Measurements from ENCODE around the gene SEPTIN6. TPM values are rescaled to one million over a fixed set of nuclear protein-coding genes. Genes with fewer than 3 reads are reported as not detected.
A peak's percentile ranks its signal among the peaks of the same experiment; 100 is the strongest.

The SEPTIN6 gene
- total RNA-seq, 1 experiment from 2014 or later, result 62.9 TPM

DNA sequence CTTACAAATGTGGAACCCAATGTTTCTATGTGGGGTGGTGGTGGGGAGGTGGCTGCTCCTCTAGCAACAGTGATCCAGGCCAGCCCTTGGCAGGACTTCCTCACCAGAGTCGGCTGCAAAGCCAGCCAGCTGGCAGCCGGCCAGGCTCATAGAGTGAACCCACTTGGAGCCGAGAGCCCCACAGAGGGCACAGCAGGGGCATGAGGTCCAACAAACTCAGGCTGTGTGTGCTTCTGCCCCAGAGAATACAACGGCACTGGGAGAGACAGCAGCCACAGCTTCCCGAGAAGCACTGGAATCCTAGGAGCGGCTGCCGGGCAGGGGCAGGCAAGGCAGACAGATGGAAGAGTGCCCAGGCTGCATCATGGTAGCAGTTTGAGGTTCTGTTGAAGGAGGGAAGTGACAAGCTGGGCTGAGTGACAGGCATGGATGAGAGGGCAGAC is 42.0 kb upstream of the SEPTIN6 start (continued):
- no peak for TF ChIP-seq IRF2 (CRISPR knock-in tag; IDR thresholded peaks at IDR 0.05; ENCODE audit: borderline replicate concordance, low read depth)
- TF ChIP-seq, protein P1, sequence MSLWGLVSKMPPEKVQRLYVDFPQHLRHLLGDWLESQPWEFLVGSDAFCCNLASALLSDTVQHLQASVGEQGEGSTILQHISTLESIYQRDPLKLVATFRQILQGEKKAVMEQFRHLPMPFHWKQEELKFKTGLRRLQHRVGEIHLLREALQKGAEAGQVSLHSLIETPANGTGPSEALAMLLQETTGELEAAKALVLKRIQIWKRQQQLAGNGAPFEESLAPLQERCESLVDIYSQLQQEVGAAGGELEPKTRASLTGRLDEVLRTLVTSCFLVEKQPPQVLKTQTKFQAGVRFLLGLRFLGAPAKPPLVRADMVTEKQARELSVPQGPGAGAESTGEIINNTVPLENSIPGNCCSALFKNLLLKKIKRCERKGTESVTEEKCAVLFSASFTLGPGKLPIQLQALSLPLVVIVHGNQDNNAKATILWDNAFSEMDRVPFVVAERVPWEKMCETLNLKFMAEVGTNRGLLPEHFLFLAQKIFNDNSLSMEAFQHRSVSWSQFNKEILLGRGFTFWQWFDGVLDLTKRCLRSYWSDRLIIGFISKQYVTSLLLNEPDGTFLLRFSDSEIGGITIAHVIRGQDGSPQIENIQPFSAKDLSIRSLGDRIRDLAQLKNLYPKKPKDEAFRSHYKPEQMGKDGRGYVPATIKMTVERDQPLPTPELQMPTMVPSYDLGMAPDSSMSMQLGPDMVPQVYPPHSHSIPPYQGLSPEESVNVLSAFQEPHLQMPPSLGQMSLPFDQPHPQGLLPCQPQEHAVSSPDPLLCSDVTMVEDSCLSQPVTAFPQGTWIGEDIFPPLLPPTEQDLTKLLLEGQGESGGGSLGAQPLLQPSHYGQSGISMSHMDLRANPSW (CRISPR knock-in tag; conservative IDR thresholded peaks at IDR 0.05; ENCODE audit: low read depth), result no peak
- TF ChIP-seq, protein P2, sequence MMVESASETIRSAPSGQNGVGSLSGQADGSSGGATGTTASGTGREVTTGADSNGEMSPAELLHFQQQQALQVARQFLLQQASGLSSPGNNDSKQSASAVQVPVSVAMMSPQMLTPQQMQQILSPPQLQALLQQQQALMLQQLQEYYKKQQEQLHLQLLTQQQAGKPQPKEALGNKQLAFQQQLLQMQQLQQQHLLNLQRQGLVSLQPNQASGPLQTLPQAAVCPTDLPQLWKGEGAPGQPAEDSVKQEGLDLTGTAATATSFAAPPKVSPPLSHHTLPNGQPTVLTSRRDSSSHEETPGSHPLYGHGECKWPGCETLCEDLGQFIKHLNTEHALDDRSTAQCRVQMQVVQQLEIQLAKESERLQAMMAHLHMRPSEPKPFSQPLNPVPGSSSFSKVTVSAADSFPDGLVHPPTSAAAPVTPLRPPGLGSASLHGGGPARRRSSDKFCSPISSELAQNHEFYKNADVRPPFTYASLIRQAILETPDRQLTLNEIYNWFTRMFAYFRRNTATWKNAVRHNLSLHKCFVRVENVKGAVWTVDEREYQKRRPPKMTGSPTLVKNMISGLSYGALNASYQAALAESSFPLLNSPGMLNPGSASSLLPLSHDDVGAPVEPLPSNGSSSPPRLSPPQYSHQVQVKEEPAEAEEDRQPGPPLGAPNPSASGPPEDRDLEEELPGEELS (CRISPR knock-in tag; IDR thresholded peaks at IDR 0.05), result no peak

DNA sequence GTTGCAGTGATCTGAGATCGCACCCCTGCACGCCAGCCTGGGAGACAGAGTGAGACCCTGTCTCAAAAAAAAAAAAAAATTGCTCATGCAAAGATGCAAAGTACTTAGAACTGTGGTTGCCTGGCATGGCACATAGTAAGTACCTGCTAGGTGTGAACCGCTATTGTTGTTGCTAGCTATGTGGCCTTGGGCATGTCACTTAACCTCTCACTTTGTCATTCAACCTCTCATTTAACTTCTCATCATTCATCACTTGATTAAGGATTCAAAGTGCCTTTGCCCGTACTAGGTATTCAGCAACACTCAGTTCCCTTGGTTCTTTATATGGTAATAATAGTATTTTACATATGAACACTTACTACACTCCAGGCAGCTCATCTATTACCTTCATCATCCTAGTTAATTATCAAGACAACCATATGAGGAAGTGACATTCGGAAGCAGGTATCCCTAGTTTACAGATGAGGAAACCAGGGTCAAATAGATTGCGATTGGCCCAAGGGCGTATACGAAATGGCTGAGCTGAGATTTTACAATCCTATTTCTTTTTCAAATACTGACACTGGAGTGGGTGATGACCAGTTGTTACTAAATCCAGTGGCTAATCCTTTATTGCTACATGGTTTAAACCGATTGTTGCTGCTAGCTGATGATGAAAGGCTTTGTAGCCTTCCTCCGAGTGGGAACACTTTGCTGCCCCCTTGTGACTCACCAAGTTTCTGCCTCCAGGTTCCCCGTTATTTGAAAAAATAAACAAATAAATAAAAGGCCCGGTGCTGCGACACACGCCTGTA is 36.6 kb upstream of the SEPTIN6 start:
- no peak overlapping the region; the same call in 1 of the 2 replicates for H3K4me3 Mint-ChIP-seq
- H3K4me1 Mint-ChIP-seq, result peaks cover 19% of the 10 kb centered on the region
- TF ChIP-seq, protein P3, sequence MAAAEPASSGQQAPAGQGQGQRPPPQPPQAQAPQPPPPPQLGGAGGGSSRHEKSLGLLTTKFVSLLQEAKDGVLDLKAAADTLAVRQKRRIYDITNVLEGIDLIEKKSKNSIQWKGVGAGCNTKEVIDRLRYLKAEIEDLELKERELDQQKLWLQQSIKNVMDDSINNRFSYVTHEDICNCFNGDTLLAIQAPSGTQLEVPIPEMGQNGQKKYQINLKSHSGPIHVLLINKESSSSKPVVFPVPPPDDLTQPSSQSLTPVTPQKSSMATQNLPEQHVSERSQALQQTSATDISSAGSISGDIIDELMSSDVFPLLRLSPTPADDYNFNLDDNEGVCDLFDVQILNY (CRISPR knock-in tag; IDR thresholded peaks at IDR 0.05), result no peak
- TF ChIP-seq, protein P4, sequence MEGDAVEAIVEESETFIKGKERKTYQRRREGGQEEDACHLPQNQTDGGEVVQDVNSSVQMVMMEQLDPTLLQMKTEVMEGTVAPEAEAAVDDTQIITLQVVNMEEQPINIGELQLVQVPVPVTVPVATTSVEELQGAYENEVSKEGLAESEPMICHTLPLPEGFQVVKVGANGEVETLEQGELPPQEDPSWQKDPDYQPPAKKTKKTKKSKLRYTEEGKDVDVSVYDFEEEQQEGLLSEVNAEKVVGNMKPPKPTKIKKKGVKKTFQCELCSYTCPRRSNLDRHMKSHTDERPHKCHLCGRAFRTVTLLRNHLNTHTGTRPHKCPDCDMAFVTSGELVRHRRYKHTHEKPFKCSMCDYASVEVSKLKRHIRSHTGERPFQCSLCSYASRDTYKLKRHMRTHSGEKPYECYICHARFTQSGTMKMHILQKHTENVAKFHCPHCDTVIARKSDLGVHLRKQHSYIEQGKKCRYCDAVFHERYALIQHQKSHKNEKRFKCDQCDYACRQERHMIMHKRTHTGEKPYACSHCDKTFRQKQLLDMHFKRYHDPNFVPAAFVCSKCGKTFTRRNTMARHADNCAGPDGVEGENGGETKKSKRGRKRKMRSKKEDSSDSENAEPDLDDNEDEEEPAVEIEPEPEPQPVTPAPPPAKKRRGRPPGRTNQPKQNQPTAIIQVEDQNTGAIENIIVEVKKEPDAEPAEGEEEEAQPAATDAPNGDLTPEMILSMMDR (IDR thresholded peaks at IDR 0.05), result peak; percentile 22; the same call in 1 of the 2 replicates
- TF ChIP-seq, protein P5, sequence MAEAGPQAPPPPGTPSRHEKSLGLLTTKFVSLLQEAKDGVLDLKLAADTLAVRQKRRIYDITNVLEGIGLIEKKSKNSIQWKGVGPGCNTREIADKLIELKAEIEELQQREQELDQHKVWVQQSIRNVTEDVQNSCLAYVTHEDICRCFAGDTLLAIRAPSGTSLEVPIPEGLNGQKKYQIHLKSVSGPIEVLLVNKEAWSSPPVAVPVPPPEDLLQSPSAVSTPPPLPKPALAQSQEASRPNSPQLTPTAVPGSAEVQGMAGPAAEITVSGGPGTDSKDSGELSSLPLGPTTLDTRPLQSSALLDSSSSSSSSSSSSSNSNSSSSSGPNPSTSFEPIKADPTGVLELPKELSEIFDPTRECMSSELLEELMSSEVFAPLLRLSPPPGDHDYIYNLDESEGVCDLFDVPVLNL (CRISPR knock-in tag; IDR thresholded peaks at IDR 0.05; ENCODE audit: borderline replicate concordance, low read depth), result no peak
- POLR2A ChIA-PET, result interaction anchor here (0.7 kb wide), 1 partner anchor 28 kb away, joined by 4 read pairs; the partner anchor contains the start of gene SOWAHD
- H3K27me3 Mint-ChIP-seq (ENCODE audit: low read depth), result no peaks in the 10 kb centered on the region; the same call in 1 of the 2 replicates
- CTCF ChIA-PET, result interaction anchor here (0.7 to 3.3 kb wide), 30 partner anchors 9 to 456 kb away, joined by 3 to 35 read pairs (median 7); partner anchors contain the start of genes NKRF, RPL39, SEPTIN6 and SOWAHD
- peak; percentile 67 for ATAC-seq
- H3K9me3 Mint-ChIP-seq, result no peaks in the 10 kb centered on the region
- no peak overlapping the region for H3K27ac Mint-ChIP-seq
- H3K36me3 Mint-ChIP-seq, result no peaks in the 10 kb centered on the region
- DNase-seq (ENCODE audit: low spot score), result peak; percentile 59

DNA sequence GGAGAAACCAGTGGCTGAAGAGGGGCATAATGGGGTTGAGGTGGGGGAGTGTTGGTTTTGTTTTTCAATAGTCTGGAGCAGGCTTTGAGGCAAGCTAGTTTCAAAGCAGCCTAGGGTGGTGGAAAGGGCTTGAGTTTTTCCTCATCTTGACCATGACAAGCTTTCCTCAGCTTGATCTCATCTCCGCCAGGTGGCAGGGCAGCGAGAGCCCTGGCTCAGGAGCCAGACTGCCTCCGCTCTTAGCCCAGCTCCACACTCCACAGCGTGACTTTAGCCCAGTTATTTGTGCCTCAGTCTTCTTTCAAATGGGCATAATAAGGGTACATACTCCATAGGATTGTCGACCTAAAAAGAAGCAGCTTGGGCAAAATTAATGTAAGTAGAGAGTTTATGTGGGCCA is 35.5 kb upstream of the SEPTIN6 start:
- POLR2A ChIA-PET, result no interaction called here
- Mint-ChIP-seq H3K4me1 (peaks cover 19% of the 10 kb centered on the region), H3K27me3 (ENCODE audit: low read depth) (no peaks in the 10 kb centered on the region; the same call in 1 of the 2 replicates), H3K9me3 (no peaks in the 10 kb centered on the region), H3K27ac (peak overlapping the region; percentile 55), H3K36me3 (no peaks in the 10 kb centered on the region), H3K4me3 (no peak overlapping the region)
- TF ChIP-seq IRF2 (CRISPR knock-in tag; IDR thresholded peaks at IDR 0.05; ENCODE audit: borderline replicate concordance, low read depth), result no peak
- no peak for TF ChIP-seq TCF7 (CRISPR knock-in tag; IDR thresholded peaks at IDR 0.05; ENCODE audit: low read depth)
- no peak for TF ChIP-seq ZNF416 (CRISPR knock-in tag; IDR thresholded peaks at IDR 0.05)
- TF ChIP-seq NR3C1 (CRISPR knock-in tag; conservative IDR thresholded peaks at IDR 0.05; ENCODE audit: low read depth), result no peak
- TF ChIP-seq, protein P6, sequence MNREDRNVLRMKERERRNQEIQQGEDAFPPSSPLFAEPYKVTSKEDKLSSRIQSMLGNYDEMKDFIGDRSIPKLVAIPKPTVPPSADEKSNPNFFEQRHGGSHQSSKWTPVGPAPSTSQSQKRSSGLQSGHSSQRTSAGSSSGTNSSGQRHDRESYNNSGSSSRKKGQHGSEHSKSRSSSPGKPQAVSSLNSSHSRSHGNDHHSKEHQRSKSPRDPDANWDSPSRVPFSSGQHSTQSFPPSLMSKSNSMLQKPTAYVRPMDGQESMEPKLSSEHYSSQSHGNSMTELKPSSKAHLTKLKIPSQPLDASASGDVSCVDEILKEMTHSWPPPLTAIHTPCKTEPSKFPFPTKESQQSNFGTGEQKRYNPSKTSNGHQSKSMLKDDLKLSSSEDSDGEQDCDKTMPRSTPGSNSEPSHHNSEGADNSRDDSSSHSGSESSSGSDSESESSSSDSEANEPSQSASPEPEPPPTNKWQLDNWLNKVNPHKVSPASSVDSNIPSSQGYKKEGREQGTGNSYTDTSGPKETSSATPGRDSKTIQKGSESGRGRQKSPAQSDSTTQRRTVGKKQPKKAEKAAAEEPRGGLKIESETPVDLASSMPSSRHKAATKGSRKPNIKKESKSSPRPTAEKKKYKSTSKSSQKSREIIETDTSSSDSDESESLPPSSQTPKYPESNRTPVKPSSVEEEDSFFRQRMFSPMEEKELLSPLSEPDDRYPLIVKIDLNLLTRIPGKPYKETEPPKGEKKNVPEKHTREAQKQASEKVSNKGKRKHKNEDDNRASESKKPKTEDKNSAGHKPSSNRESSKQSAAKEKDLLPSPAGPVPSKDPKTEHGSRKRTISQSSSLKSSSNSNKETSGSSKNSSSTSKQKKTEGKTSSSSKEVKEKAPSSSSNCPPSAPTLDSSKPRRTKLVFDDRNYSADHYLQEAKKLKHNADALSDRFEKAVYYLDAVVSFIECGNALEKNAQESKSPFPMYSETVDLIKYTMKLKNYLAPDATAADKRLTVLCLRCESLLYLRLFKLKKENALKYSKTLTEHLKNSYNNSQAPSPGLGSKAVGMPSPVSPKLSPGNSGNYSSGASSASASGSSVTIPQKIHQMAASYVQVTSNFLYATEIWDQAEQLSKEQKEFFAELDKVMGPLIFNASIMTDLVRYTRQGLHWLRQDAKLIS (CRISPR knock-in tag; IDR thresholded peaks at IDR 0.05; ENCODE audit: borderline replicate concordance), result no peak
- DNase-seq (ENCODE audit: low spot score) (peak; percentile 40), ATAC-seq (peak; percentile 72)
- CTCF ChIA-PET, result interaction anchor here (0.7 to 3.3 kb wide), 24 partner anchors 16 to 235 kb away, joined by 3 to 35 read pairs (median 8); partner anchors contain the start of genes NKRF, SEPTIN6, SOWAHD and UBE2A
